Stimulated activated CD8-positive, alpha-beta memory T cell treated with anti-CD3 and anti-CD28 coated beads, Interleukin-4, amount 100 ng/mL, for 1 hour (primary cell): ENCODE data around the gene CCDC71.

Experiments
- DNase-seq, 2 donors: peaks; one replicate each; pipeline ENCODE4 v3.0.0-alpha.2; 2020; ENCODE audit warnings: low read depth in 2 of 2, low spot score in 1 of 2

CCDC71 gene

GRCh38 chr3:49165771-49166751 lies at the start of gene CCDC71:
CCDC71 (minus strand) TSS chr3:49166331; CDS start chr3:49164208, 2,123 bp downstream.
- DNase-seq = peak; percentile 35 to 61

GRCh38 chr3:49213998-49214397 lies 47.9 kb upstream of the CCDC71 start:
- DNase-seq = no peak

- no peak for DNase-seq
These were observed 47.4 kb upstream of the CCDC71 start for GRCh38 chr3:49213541-49213943.

- DNase-seq = no peak
These were observed 33.8 kb upstream of the CCDC71 start for GRCh38 chr3:49199900-49200281.

- DNase-seq = no peak
These were observed 33.2 kb upstream of the CCDC71 start for GRCh38 chr3:49199239-49199899.

GRCh38 chr3:49198611-49199230 lies 32.6 kb upstream of the CCDC71 start:
- no peak for DNase-seq

GRCh38 chr3:49198161-49198560 lies 32.0 kb upstream of the CCDC71 start:
- no peak for DNase-seq

- DNase-seq = no peak
These were observed 25.6 kb upstream of the CCDC71 start for GRCh38 chr3:49191741-49192140.

- DNase-seq = no peak
These were observed 17.7 kb upstream of the CCDC71 start for GRCh38 chr3:49183873-49184272.

GRCh38 chr3:49182682-49183081 lies 16.6 kb upstream of the CCDC71 start:
- no peak for DNase-seq

GRCh38 chr3:49181351-49181750 lies 15.2 kb upstream of the CCDC71 start:
- DNase-seq = no peak

- DNase-seq = no peak
These were observed 14.0 kb upstream of the CCDC71 start for GRCh38 chr3:49180116-49180515.

GRCh38 chr3:49177073-49177472 lies 10.9 kb upstream of the CCDC71 start:
- DNase-seq = no peak

GRCh38 chr3:49175530-49175929 lies 9.4 kb upstream of the CCDC71 start:
- no peak for DNase-seq

- DNase-seq = no peak
These were observed 8.4 kb upstream of the CCDC71 start for GRCh38 chr3:49174397-49174985.

- DNase-seq = no peak
These were observed 7.7 kb upstream of the CCDC71 start for GRCh38 chr3:49173792-49174170.

GRCh38 chr3:49173116-49173791 lies 7.1 kb upstream of the CCDC71 start:
- no peak for DNase-seq

- DNase-seq = no peak
These were observed 6.5 kb upstream of the CCDC71 start for GRCh38 chr3:49172551-49173041.

- DNase-seq = no peak
These were observed 5.8 kb upstream of the CCDC71 start for GRCh38 chr3:49171775-49172500.
